Liver (tissue), 3 donors: ENCODE measurements around the gene GPR18.

Source experiments
- TAF1 ChIP-seq: conservative IDR thresholded peaks from 2 replicates; pipeline ENCODE4 v1.6.1; 2016; ENCODE audit warnings: antibody characterized with exemption, mild to moderate bottlenecking
- TF ChIP-seq, protein P1 (sequence below): fragments of 150-350 bp; IDR thresholded peaks from 2 replicates; pipeline ENCODE4 v1.5.1; 2017; ENCODE audit warnings: improper control_type of control experiment, low read depth, low read length; ENCODE audit not compliant: missing input control
- donor health status: healthy.
- donor health status: healthy.

DNA sequence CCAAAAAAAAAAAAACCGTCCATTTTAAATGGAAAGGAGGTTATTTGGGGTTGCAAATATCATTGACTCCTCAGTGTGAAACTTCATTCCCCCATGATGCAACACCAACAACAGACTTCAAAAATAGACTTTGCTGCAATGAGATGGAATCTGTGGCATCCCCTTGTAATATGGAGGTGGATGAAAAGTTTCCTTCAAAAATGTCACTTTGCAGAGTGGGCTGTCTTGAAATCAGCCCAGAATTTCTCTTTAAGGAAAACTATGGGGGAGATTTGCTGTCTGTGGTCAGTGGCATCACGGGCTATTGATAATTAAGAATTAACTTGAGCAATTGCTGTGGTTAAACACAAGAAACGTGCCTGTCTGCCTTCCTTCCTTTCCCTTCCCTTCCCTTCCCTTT is 1.5 kb downstream of the GPR18 start:
- no peak for TF ChIP-seq TAF1
- TF ChIP-seq, protein P1, sequence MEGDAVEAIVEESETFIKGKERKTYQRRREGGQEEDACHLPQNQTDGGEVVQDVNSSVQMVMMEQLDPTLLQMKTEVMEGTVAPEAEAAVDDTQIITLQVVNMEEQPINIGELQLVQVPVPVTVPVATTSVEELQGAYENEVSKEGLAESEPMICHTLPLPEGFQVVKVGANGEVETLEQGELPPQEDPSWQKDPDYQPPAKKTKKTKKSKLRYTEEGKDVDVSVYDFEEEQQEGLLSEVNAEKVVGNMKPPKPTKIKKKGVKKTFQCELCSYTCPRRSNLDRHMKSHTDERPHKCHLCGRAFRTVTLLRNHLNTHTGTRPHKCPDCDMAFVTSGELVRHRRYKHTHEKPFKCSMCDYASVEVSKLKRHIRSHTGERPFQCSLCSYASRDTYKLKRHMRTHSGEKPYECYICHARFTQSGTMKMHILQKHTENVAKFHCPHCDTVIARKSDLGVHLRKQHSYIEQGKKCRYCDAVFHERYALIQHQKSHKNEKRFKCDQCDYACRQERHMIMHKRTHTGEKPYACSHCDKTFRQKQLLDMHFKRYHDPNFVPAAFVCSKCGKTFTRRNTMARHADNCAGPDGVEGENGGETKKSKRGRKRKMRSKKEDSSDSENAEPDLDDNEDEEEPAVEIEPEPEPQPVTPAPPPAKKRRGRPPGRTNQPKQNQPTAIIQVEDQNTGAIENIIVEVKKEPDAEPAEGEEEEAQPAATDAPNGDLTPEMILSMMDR: no peak
